ENCODE data around the gene SETD2. TPM values are rescaled to one million over a fixed set of nuclear protein-coding genes. Genes with fewer than 3 reads are reported as not detected.

The SETD2 gene
- total and polyA plus RNA-seq, 2 of the 8 experiments (the other 6 are each of a cell fraction or from before 2014, with no cell fraction given) = 15.7 to 46.3 TPM

GRCh38 chr3:47010111-47010712 lies 153.7 kb downstream of the SETD2 start:
- Histone ChIP-seq H3K23me2 (ENCODE audit: low read depth, low read length) (peaks cover 3% of the 10 kb centered on the region; the same call in 1 of the 2 replicates), H4K8ac (ENCODE audit: extremely low read depth, insufficient read depth, low read length) (peak overlapping the region; percentile 98), H3K4me1 (replicated peaks in 1 of 4; ENCODE audit: control insufficient read depth in 3 of 4, insufficient read depth in 4 of 4, low read length in 3 of 4) (peaks cover 0 to 9% (median 5%) of the 10 kb centered on the region in 4 experiments; a peak in 5 of 7 replicates), H4K20me1 (replicated peaks in 1 of 2; ENCODE audit: control insufficient read depth in 1 of 2, insufficient read depth in 2 of 2, low read length in 2 of 2) (no peaks in the 10 kb centered on the region), H3K4me3 (ENCODE audit: extremely low read depth in 1 of 4, insufficient read depth in 2 of 4, low read depth in 3 of 4, low read length in 4 of 4) (peak overlapping the region in 2 of 4 experiments; percentile 45 to 63; a peak in 4 of 8 replicates), H2BK120ac (replicated peaks; ENCODE audit: low read depth, low read length) (no peak overlapping the region), H3K36me3 (ENCODE audit: control insufficient read depth in 2 of 4, insufficient read depth in 4 of 4, low read length in 3 of 4) (peaks cover 4 to 13% (median 9%) of the 10 kb centered on the region in 4 experiments; a peak in 6 of 8 replicates), H3K79me1 (ENCODE audit: low read depth, low read length) (no peaks in the 10 kb centered on the region; the same call in 1 of the 2 replicates), H3K14ac (ENCODE audit: insufficient read length) (no peak overlapping the region), H3K23ac (ENCODE audit: insufficient read length) (no peak overlapping the region), H3K27me3 (replicated peaks in 1 of 4; ENCODE audit: control insufficient read depth in 3 of 4, extremely low read depth in 1 of 4, insufficient read depth in 3 of 4, low read length in 3 of 4) (no peaks in the 10 kb centered on the region), H2AFZ (ENCODE audit: low read length) (no peak overlapping the region), H4K91ac (replicated peaks; ENCODE audit: insufficient read length, low read length) (peak overlapping the region; percentile 87), H2BK12ac (ENCODE audit: low read depth, low read length) (peak overlapping the region; percentile 96), H2BK15ac (ENCODE audit: low read length) (peak overlapping the region; percentile 75; the same call in 1 of the 2 replicates), H2BK5ac (ENCODE audit: low read depth, low read length) (peak overlapping the region; percentile 91), H4K5ac (ENCODE audit: insufficient read length, low read depth, low read length) (no peak overlapping the region), H2AK5ac (ENCODE audit: low read depth, low read length) (peak overlapping the region; percentile 82), H3K27ac (ENCODE audit: low read depth, low read length) (peak overlapping the region; percentile 95), H3K56ac (replicated peaks; ENCODE audit: insufficient read length, low read depth, low read length) (no peak overlapping the region), H3K18ac (ENCODE audit: extremely low read depth, low read length) (peak overlapping the region; percentile 78), H3K9me3 (ENCODE audit: insufficient read depth in 2 of 2, low read depth in 1 of 2, low read length in 1 of 2) (no peaks in the 10 kb centered on the region), H3K4ac (replicated peaks; ENCODE audit: insufficient read length, low read depth, low read length) (peak overlapping the region; percentile 36), H3K9ac (replicated peaks in 1 of 4; ENCODE audit: extremely low read depth in 1 of 4, low read depth in 3 of 4, low read length in 3 of 4) (peak overlapping the region in 2 of 4 experiments; percentile 56 to 86; a peak in 4 of 7 replicates), H2BK20ac (ENCODE audit: low read length) (peak overlapping the region; percentile 80; the same call in 1 of the 2 replicates), H3K79me2 (ENCODE audit: control insufficient read depth in 1 of 2, insufficient read depth in 2 of 2, low read length in 2 of 2) (no peaks in the 10 kb centered on the region), H3K4me2 (ENCODE audit: insufficient read depth in 1 of 2, low read depth in 2 of 2, low read length in 2 of 2) (peak overlapping the region; percentile 74 to 80)
- no peak for FAIRE-seq
- ChIA-PET POLR2A (ENCODE audit: partially characterized antibody) (interaction anchor here (0.6 to 2.2 kb wide), 18 partner anchors 10 to 523 kb away, joined by 3 to 15 read pairs (median 4); partner anchors contain the start of genes CCDC12, KLHL18, PTPN23 and SETD2), CTCF (ENCODE audit: partially characterized antibody) (interaction anchor here (0.8 to 14.2 kb wide), 5 partner anchors 10 to 275 kb away, joined by 3 to 130 read pairs (median 4); partner anchors contain the start of genes CCDC12 and NBEAL2)
- no peak for DNase-seq (ENCODE audit: low read depth in 1 of 2, low spot score in 2 of 2)
- WGBS, 2 experiments (ENCODE audit: extremely low coverage in 1 of 2, insufficient coverage in 1 of 2, insufficient read length in 1 of 2, insufficient replicate concordance in 2 of 2, low coverage in 1 of 2, low lambda C conversion rate in 2 of 2, missing lambda C conversion rate in 1 of 2) = 78% methylated on average over 20 of the region's 23 CpGs; no CpG with 5 or more reads in 1 of the 2 experiments
- TF ChIP-seq RAD21 (IDR thresholded peaks at IDR 0.05 in 1 of 2, conservative IDR thresholded peaks at IDR 0.05 in 1 of 2; ENCODE audit: low read depth in 2 of 2, low read length in 2 of 2) (no peak), TEAD4 (IDR thresholded peaks at IDR 0.05; ENCODE audit: low read depth, low read length) (no peak), SP1 (IDR thresholded peaks at IDR 0.05; ENCODE audit: low read depth, low read length) (no peak), RXRA (IDR thresholded peaks at IDR 0.05; ENCODE audit: insufficient read depth, low read depth, low read length) (no peak), GTF2F1 (IDR thresholded peaks at IDR 0.05; ENCODE audit: borderline replicate concordance, low read depth, low read length) (no peak), CHD2 (IDR thresholded peaks at IDR 0.05; ENCODE audit: low read length) (no peak), ASH2L (IDR thresholded peaks at IDR 0.05; ENCODE audit: low read length) (no peak), POU5F1 (IDR thresholded peaks at IDR 0.05; ENCODE audit: low read depth, low read length) (no peak), RFX5 (IDR thresholded peaks at IDR 0.05; ENCODE audit: borderline replicate concordance, low read depth, low read length) (no peak), TBP (IDR thresholded peaks at IDR 0.05; ENCODE audit: low read depth, low read length) (no peak)
- TF ChIP-seq, protein P1, sequence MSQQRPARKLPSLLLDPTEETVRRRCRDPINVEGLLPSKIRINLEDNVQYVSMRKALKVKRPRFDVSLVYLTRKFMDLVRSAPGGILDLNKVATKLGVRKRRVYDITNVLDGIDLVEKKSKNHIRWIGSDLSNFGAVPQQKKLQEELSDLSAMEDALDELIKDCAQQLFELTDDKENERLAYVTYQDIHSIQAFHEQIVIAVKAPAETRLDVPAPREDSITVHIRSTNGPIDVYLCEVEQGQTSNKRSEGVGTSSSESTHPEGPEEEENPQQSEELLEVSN (IDR thresholded peaks at IDR 0.05) = no peak

All from H1 (cell line).